ENCODE results near the gene EEFSEC.

The EEFSEC gene

GRCh38 chr3:128453501-128454309, 300.4 kb downstream of the EEFSEC start:
- H3K4me3 Mint-ChIP-seq: no peak overlapping the region
- H3K4me1 Mint-ChIP-seq: peaks cover 5% of the 10 kb centered on the region
- peaks cover 1% of the 10 kb centered on the region for H3K9me3 Mint-ChIP-seq
- no peaks in the 10 kb centered on the region for H3K36me3 Mint-ChIP-seq (ENCODE audit: low read depth)
- peaks cover 45% of the 10 kb centered on the region for H3K27me3 Mint-ChIP-seq (ENCODE audit: low read depth)
- TF ChIP-seq, protein P1, sequence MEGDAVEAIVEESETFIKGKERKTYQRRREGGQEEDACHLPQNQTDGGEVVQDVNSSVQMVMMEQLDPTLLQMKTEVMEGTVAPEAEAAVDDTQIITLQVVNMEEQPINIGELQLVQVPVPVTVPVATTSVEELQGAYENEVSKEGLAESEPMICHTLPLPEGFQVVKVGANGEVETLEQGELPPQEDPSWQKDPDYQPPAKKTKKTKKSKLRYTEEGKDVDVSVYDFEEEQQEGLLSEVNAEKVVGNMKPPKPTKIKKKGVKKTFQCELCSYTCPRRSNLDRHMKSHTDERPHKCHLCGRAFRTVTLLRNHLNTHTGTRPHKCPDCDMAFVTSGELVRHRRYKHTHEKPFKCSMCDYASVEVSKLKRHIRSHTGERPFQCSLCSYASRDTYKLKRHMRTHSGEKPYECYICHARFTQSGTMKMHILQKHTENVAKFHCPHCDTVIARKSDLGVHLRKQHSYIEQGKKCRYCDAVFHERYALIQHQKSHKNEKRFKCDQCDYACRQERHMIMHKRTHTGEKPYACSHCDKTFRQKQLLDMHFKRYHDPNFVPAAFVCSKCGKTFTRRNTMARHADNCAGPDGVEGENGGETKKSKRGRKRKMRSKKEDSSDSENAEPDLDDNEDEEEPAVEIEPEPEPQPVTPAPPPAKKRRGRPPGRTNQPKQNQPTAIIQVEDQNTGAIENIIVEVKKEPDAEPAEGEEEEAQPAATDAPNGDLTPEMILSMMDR (IDR thresholded peaks at IDR 0.05; ENCODE audit: unreplicated experiment in 3 of 3): no peak
- H3K27ac Mint-ChIP-seq: no peak overlapping the region

DNA sequence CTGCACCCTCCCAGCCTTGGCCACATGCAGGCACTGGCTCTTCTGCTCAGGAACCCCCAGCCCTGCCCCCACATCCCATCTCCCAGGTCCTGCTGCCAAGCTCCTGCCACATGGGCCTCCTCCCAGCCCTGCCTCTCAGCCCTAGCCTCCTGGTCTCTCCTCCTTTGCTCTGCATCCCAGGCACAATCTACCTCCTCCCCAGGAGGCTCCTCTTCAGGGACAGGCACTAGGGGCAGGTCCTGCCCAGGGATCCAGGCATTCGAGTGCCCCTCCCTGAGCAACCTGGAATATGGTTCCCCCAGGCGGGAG, 301.0 kb downstream of the EEFSEC start:
- H3K9me3 Mint-ChIP-seq: no peaks in the 10 kb centered on the region
- H3K36me3 Mint-ChIP-seq (ENCODE audit: low read depth): no peaks in the 10 kb centered on the region
- peaks cover 41% of the 10 kb centered on the region for H3K27me3 Mint-ChIP-seq (ENCODE audit: low read depth)
- no peak overlapping the region for H3K27ac Mint-ChIP-seq
- no peak overlapping the region for H3K4me3 Mint-ChIP-seq
- TF ChIP-seq, protein P1 (IDR thresholded peaks at IDR 0.05; ENCODE audit: unreplicated experiment in 3 of 3): no peak
- peaks cover 5% of the 10 kb centered on the region for H3K4me1 Mint-ChIP-seq

GRCh38 chr3:128455116-128455515, 301.8 kb downstream of the EEFSEC start:
- Mint-ChIP-seq H3K4me3 (no peak overlapping the region), H3K9me3 (no peaks in the 10 kb centered on the region), H3K27me3 (ENCODE audit: low read depth) (peaks cover 36% of the 10 kb centered on the region), H3K27ac (peak overlapping the region in 1 of 3 experiments; percentile 1), H3K4me1 (peaks cover 5% of the 10 kb centered on the region), H3K36me3 (ENCODE audit: low read depth) (no peaks in the 10 kb centered on the region)
- TF ChIP-seq, protein P1 (IDR thresholded peaks at IDR 0.05; ENCODE audit: unreplicated experiment in 3 of 3): no peak

GRCh38 chr3:128455786-128456748, 302.8 kb downstream of the EEFSEC start:
- Mint-ChIP-seq H3K27ac (peak overlapping the region in 1 of 3 experiments; percentile 1), H3K4me3 (no peak overlapping the region), H3K4me1 (peaks cover 5% of the 10 kb centered on the region), H3K36me3 (ENCODE audit: low read depth) (no peaks in the 10 kb centered on the region), H3K9me3 (no peaks in the 10 kb centered on the region), H3K27me3 (ENCODE audit: low read depth) (peaks cover 37% of the 10 kb centered on the region)
- TF ChIP-seq, protein P1 (IDR thresholded peaks at IDR 0.05; ENCODE audit: unreplicated experiment in 3 of 3): no peak

- Mint-ChIP-seq H3K27me3 (ENCODE audit: low read depth) (peaks cover 32% of the 10 kb centered on the region), H3K9me3 (no peaks in the 10 kb centered on the region), H3K27ac (no peak overlapping the region), H3K36me3 (ENCODE audit: low read depth) (no peaks in the 10 kb centered on the region), H3K4me1 (peaks cover 5% of the 10 kb centered on the region), H3K4me3 (no peak overlapping the region)
- TF ChIP-seq, protein P1 (IDR thresholded peaks at IDR 0.05; ENCODE audit: unreplicated experiment in 3 of 3): no peak
These were observed 303.8 kb downstream of the EEFSEC start for GRCh38 chr3:128456776-128457715.

Measured in nephron (organoid).